K562 (cell line): Measurements from ENCODE around the gene TMEM120A. TPM values are rescaled to one million over a fixed set of nuclear protein-coding genes. Genes with fewer than 3 reads are reported as not detected.
A peak's percentile ranks its signal among the peaks of the same experiment; 100 is the strongest.

Source experiments
- ATAC-seq: fragments of 200-7000 bp; cut with Tn5 transposase; 3 replicates; pipeline ENCODE4 v1.9.1; 2020; ENCODE audit warnings: moderate library complexity
- BruUV-seq: library from RNA; stranded (reverse); fragments of 400-500 nt; replicated peaks from 2 replicates; lab custom pipeline; 2021; lab: Mats Ljungman, UMichigan
- CTCF ChIA-PET: fragments of 300-600 bp; formaldehyde crosslinking; extraction: SDS; loops from one replicate; lab custom pipeline; 2021; ENCODE audit warnings: low intra/inter-chr PET ratio; lab: Yijun Ruan, JAX
- POLR2A ChIA-PET: fragments of 300-600, 350-650 bp; sonication (Branson Sonifier 250); formaldehyde crosslinking; extraction: SDS; loops from one replicate; lab custom pipeline; 2021; ENCODE audit warnings: antibody characterized with exemption, inconsistent platforms; lab: Yijun Ruan, JAX
- DNase-seq, 4 experiments: peaks; one replicate each; pipeline versions ENCODE4 v3.0.0 to v3.0.0-alpha.2; 2011 to 2018; ENCODE audit warnings: low spot score in 3 of 4, mixed read lengths in 3 of 4; ENCODE audit errors: extremely low read depth in 1 of 4
- FAIRE-seq: peaks from 2 replicates; lab custom pipeline; 2011; peaks lifted over from hg19 to GRCh38; lab: Jason Lieb, UNC
- H2AFZ ChIP-seq: 2 replicates; pipeline ENCODE4 v1.6.0; 2011; ENCODE audit warnings: low read depth, low read length, control low read depth, inconsistent platforms
- H3K27ac ChIP-seq: fragments of 200-600 bp; 3 replicates; pipeline ENCODE4 v1.8.0; 2011; ENCODE audit warnings: low read depth, mild to moderate bottlenecking, control low read depth, inconsistent platforms, low read length, moderate library complexity, mixed read lengths; ENCODE audit errors: extremely low read depth
- H3K27me3 ChIP-seq, 2 experiments: fragments of 300-600 bp in 1 of 2; 2 replicates in 1 of 2; 3 replicates in 1 of 2; pipeline versions ENCODE4 v1.6.0 to v1.8.0; 2011; ENCODE audit warnings: inconsistent platforms in 2 of 2, low read length in 2 of 2, mild to moderate bottlenecking in 1 of 2, mixed read lengths in 1 of 2, moderate library complexity in 1 of 2; ENCODE audit not compliant: control insufficient read depth in 2 of 2, insufficient read depth in 2 of 2
- H3K36me3 ChIP-seq: fragments of 300-600 bp; 3 replicates; pipeline ENCODE4 v1.8.0; 2011; ENCODE audit warnings: mild to moderate bottlenecking, low read length, inconsistent platforms; ENCODE audit not compliant: control insufficient read depth, insufficient read depth
- H3K4me1 ChIP-seq, 2 experiments: fragments of 200-600 bp in 1 of 2; replicated peaks in 1 of 2; 2 replicates in 1 of 2; 3 replicates in 1 of 2; pipeline versions ENCODE4 v1.5.1 to v1.8.0; 2011; ENCODE audit warnings: inconsistent platforms in 2 of 2, low read length in 2 of 2, mild to moderate bottlenecking in 1 of 2, mixed read lengths in 1 of 2, moderate library complexity in 1 of 2; ENCODE audit not compliant: control insufficient read depth in 2 of 2, insufficient read depth in 2 of 2
- H3K4me2 ChIP-seq: 2 replicates; pipeline ENCODE4 v1.6.1; 2011; ENCODE audit warnings: low read length, control low read depth, inconsistent platforms, mixed read lengths; ENCODE audit not compliant: insufficient read depth
- H3K4me3 ChIP-seq: fragments of 200-600 bp; sonication (generic), shearing (Covaris generic); 2 replicates; pipeline ENCODE4 v1.5.1; 2016; ENCODE audit warnings: control low read depth, inconsistent platforms
- H3K79me2 ChIP-seq: fragments of 200-600 bp; 3 replicates; pipeline ENCODE4 v1.8.0; 2011; ENCODE audit warnings: low read length, inconsistent platforms; ENCODE audit not compliant: control insufficient read depth, insufficient read depth
- H3K9ac ChIP-seq, 2 experiments: 2 replicates each; pipeline versions ENCODE4 v1.6.0 to v1.6.1; 2011; ENCODE audit warnings: low read depth in 2 of 2, low read length in 2 of 2, control low read depth in 1 of 2, inconsistent platforms in 1 of 2, mild to moderate bottlenecking in 1 of 2, mixed read lengths in 1 of 2; ENCODE audit not compliant: insufficient read depth in 1 of 2
- H3K9me1 ChIP-seq: one replicate; pipeline ENCODE4 v1.6.0; 2011; ENCODE audit warnings: inconsistent platforms, mild to moderate bottlenecking, low read length, moderate library complexity; ENCODE audit not compliant: control insufficient read depth, insufficient read depth
- H3K9me3 ChIP-seq: replicated peaks from 2 replicates; pipeline ENCODE4 v1.5.1; 2011; ENCODE audit warnings: low read depth, low read length, inconsistent platforms; ENCODE audit not compliant: control insufficient read depth, insufficient read depth
- H4K20me1 ChIP-seq: replicated peaks from 2 replicates; pipeline ENCODE4 v1.6.1; 2011; ENCODE audit warnings: low read length, inconsistent platforms, mixed read lengths; ENCODE audit not compliant: control insufficient read depth, insufficient read depth
- ASH1L ChIP-seq: fragments of 450-650 bp; IDR thresholded peaks from 2 replicates; pipeline ENCODE4 v1.6.1; 2018; ENCODE audit warnings: borderline replicate concordance, mild to moderate bottlenecking, low read depth; ENCODE audit not compliant: partially characterized antibody
- CBFB ChIP-seq: sonication (generic); formaldehyde crosslinking; IDR thresholded peaks from 2 replicates; pipeline ENCODE4 v1.4.0; 2020; ENCODE audit warnings: mild to moderate bottlenecking, missing genetic modification reagents
- CHD2 ChIP-seq: IDR thresholded peaks from 2 replicates; pipeline ENCODE4 v1.6.1; 2011; ENCODE audit warnings: low read depth, low read length
- ESRRA ChIP-seq: fragments of 450-650 bp; IDR thresholded peaks from 2 replicates; pipeline ENCODE4 v1.6.1; 2014; ENCODE audit warnings: low read depth, mild to moderate bottlenecking, moderate library complexity, borderline replicate concordance
- LCOR ChIP-seq: sonication (generic); formaldehyde crosslinking; IDR thresholded peaks from 2 replicates; pipeline ENCODE4 v1.8.0; 2022; ENCODE audit warnings: mild to moderate bottlenecking, missing genetic modification reagents
- MCM3 ChIP-seq: fragments of 450-650 bp; IDR thresholded peaks from 2 replicates; pipeline ENCODE4 v1.6.1; 2016
- NFXL1 ChIP-seq: fragments of 450-650 bp; formaldehyde crosslinking; IDR thresholded peaks from 2 replicates; pipeline ENCODE4 v1.4.0; 2021; ENCODE audit warnings: mild to moderate bottlenecking
- NR2C1 ChIP-seq, 2 experiments: fragments of 450-650 bp; IDR thresholded peaks; 2 replicates each; pipeline ENCODE4 v1.6.1; 2017; ENCODE audit warnings: mild to moderate bottlenecking in 2 of 2, antibody characterized with exemption in 1 of 2, inconsistent platforms in 1 of 2, missing compliant biosample characterization in 1 of 2, missing genetic modification characterization in 1 of 2
- POLR3A ChIP-seq: IDR thresholded peaks from 2 replicates; pipeline ENCODE4 v1.6.1; 2011; ENCODE audit warnings: borderline replicate concordance, mild to moderate bottlenecking, moderate library complexity; ENCODE audit not compliant: insufficient read length, insufficient read depth; ENCODE audit errors: extremely low read depth
- PTBP1 ChIP-seq: fragments of 200-400 bp; formaldehyde crosslinking; IDR thresholded peaks from 2 replicates; pipeline ENCODE4 v1.6.1; 2017; ENCODE audit warnings: low read depth, low read length
- SMARCB1 ChIP-seq: IDR thresholded peaks from 2 replicates; pipeline ENCODE4 v1.6.1; 2011; ENCODE audit warnings: improper control_type of control experiment, low read depth; ENCODE audit not compliant: insufficient read length
- SRSF1 ChIP-seq: fragments of 200-400 bp; formaldehyde crosslinking; IDR thresholded peaks from 2 replicates; pipeline ENCODE4 v1.6.1; 2017; ENCODE audit warnings: mild to moderate bottlenecking, low read depth, low read length, moderate library complexity
- ZBED1 ChIP-seq: IDR thresholded peaks from 2 replicates; pipeline ENCODE4 v1.6.1; 2014
- ZC3H8 ChIP-seq: fragments of 450-650 bp; IDR thresholded peaks from 2 replicates; pipeline ENCODE4 v1.6.1; 2017
- ZEB2 ChIP-seq: fragments of 450-650 bp; IDR thresholded peaks from 2 replicates; pipeline ENCODE4 v1.6.1; 2016
- ZNF707 ChIP-seq: fragments of 250-450 bp; sonication (Bioruptor Pico); conservative IDR thresholded peaks from 2 replicates; pipeline ENCODE4 v1.8.0; 2022; ENCODE audit warnings: inconsistent platforms, mild to moderate bottlenecking, moderate library complexity
- ZNF764 ChIP-seq: fragments of 250-450 bp; sonication (Bioruptor Pico); IDR thresholded peaks from 2 replicates; pipeline ENCODE4 v1.4.0; 2020; ENCODE audit warnings: low read depth, mild to moderate bottlenecking, moderate library complexity
- WGBS: fragments of 100-300 bp; shearing (Covaris generic); methylation state at CpG from one replicate; pipeline ENCODE4 v1.1.6; 2016; ENCODE audit warnings: low coverage, mixed read lengths; ENCODE audit not compliant: insufficient coverage; ENCODE audit errors: missing lambda C conversion rate; 5-methylcytosine and 5-hydroxymethylcytosine counted together
- in situ Hi-C: fragments of 300-500 bp; cut with MboI; formaldehyde crosslinking; loops from 4 replicates; pipeline ENCODE4 v1.15.0; 2018; ENCODE audit warnings: inconsistent platforms, mixed read lengths
- intact Hi-C: fragments of 100-400 bp; cut with micrococcal nuclease; formaldehyde crosslinking; loops from 2 replicates; pipeline ENCODE4 v1.14.2; 2022
- polyA plus RNA-seq, 8 experiments: library from polyadenylated mRNA; depleted of rRNA in 4 of 8; stranded (reverse) in 5 of 8; unstranded in 3 of 8; fragments of >200 nt; fragmentation: Nextera tagmentation in 2 of 8; fragmentation: Illumina TruSeq in 1 of 8; extraction: Ambion mirVana in 2 of 8; extraction: Trizol in 1 of 8; gene quantifications; 2 replicates each; pipeline versions ENCODE4 v1.2.1 to v1.2.3, GENCODE V29; 2011 to 2014; ENCODE audit warnings: inconsistent platforms in 1 of 8, missing spikeins in 1 of 8
- total RNA-seq, 7 experiments: library from RNA; depleted of rRNA in 6 of 7; stranded (reverse); fragments of >200 nt in 6 of 7; fragmentation: Illumina TruSeq in 2 of 7; extraction: Trizol in 2 of 7; gene quantifications; 2 replicates each; pipeline versions ENCODE4 v1.2.1 to v1.2.3, GENCODE V29; 2011 to 2021; ENCODE audit warnings: low replicate concordance in 1 of 7

The TMEM120A gene
- total and polyA plus RNA-seq, 9 of the 15 experiments (the other 6 are each of a cell fraction or from before 2014, with no cell fraction given): 2.3 to 90.2 (median 22.9) TPM

DNA sequence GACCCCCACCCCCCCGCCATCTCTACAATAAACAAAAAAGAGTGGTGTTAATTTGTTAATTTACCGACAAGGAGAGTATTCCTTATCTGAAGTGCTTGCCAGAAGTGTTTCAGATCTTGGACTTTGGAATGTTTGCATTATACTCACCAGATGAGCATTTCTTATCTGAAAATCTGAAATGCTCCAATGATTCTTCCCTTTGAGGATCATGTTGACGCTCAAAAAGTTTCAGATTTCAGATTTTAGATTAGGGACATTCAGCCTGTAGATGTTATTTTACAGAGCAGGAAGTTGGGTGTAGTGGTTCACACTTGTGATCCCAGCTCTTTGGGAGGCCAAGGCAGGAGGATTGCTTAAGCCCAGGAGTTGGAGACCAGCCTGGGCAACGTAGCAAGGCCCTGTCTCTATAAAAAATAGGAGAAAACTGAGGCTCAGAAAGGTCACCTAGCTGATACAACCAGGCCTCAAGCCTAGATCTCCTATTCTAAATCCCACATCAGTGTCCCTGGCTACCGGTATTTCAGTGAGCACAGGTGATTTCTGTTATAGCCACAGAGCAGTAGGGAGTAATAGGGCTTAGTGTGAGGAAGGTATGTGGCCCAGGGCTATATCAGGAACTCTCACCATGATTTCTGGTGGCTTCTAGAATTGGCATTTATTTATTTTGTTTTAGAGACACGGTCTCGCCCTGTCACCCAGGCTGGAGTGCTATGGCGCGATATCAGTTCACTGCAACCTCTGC lies 35.4 kb downstream of the TMEM120A start:
- WGBS: 79% methylated on average over 9 of the region's 9 CpGs
- CTCF ChIA-PET: no interaction called here
- Histone ChIP-seq H3K27ac (no peak overlapping the region), H3K79me2 (no peaks in the 10 kb centered on the region), H3K4me2 (no peak overlapping the region), H3K9ac (no peak overlapping the region), H4K20me1 (no peaks in the 10 kb centered on the region), H3K9me3 (no peaks in the 10 kb centered on the region), H3K9me1 (no peaks in the 10 kb centered on the region), H3K36me3 (peaks cover 69% of the 10 kb centered on the region)
- POLR2A ChIA-PET: no interaction called here
- DNase-seq: no peak
- in situ Hi-C loops: no loop called here
- TF ChIP-seq LCOR (CRISPR knock-in tag): no peak
- no peak for TF ChIP-seq SRSF1
- TF ChIP-seq, all 486 proteins: peak for 0
- Histone ChIP-seq H3K4me1 (peaks cover 0 to 6% of the 10 kb centered on the region in 2 experiments; a peak in 1 of 5 replicates), H3K4me3 (no peak overlapping the region), H2AFZ (no peak overlapping the region), H3K27me3 (no peaks in the 10 kb centered on the region)
- BruUV-seq: no TSS peak
- FAIRE-seq (no peak), ATAC-seq (no peak)
- intact Hi-C loops: no loop called here

DNA sequence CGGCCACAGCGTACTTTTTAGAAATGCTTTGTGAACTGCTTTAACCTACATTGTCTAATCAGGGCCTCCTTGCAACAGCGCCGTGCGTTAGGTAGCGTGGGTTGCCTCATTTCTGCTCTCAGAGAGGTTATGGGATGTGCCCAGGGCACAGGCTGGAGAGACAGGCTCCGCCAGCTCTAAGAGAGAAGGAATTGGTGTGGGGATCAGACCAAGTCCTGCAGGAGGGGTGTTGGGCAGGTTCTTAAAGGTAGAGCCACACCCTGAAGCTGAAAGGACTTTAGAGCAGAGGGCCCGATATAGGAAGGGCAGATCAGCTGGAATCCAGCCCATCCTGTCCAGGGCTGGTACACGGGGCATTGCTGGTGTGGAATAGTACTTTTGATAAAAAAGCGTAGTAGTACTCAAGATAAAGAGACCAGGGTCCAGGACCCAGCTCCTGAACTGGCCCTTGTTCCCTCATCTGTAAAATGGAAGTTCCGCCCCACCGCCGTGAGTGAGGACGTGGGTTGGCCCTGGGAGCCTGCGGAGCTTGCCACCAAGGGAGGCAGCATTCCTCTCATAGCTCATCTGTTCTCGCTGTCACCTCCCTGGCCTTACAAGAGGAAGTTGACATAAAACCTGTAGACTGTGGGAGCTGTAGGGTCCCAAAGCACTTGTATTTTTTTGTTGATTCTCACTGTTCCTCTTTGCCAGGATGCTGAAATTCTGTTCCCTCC lies 37.2 kb downstream of the TMEM120A start:
- BruUV-seq: no TSS peak
- 92% methylated on average over 16 of the region's 16 CpGs for WGBS
- POLR2A ChIA-PET: interaction anchor here (0.9 to 1.5 kb wide), 3 partner anchors 11 to 41 kb away, joined by 3 to 7 read pairs (median 3); no protein-coding TSS in a partner anchor
- H3K36me3 ChIP-seq: peaks cover 66% of the 10 kb centered on the region
- no peak for ATAC-seq
- H3K9me1 ChIP-seq: no peaks in the 10 kb centered on the region
- DNase-seq: no peak
- intact Hi-C loops: no loop called here
- no peak overlapping the region for H3K4me3 ChIP-seq
- H3K4me2 ChIP-seq: no peak overlapping the region
- H3K27me3 ChIP-seq: no peaks in the 10 kb centered on the region
- H2AFZ ChIP-seq: no peak overlapping the region
- H3K27ac ChIP-seq: no peak overlapping the region
- no peaks in the 10 kb centered on the region for H3K79me2 ChIP-seq
- peak overlapping the region in 1 of 2 experiments; percentile 15; a peak in 1 of 4 replicates for H3K9ac ChIP-seq
- CTCF ChIA-PET: no interaction called here
- in situ Hi-C loops: no loop called here
- no peak for FAIRE-seq
- no peaks in the 10 kb centered on the region for H3K9me3 ChIP-seq
- H4K20me1 ChIP-seq: no peaks in the 10 kb centered on the region
- H3K4me1 ChIP-seq: no peaks in the 10 kb centered on the region
- TF ChIP-seq NFXL1 (no peak), ASH1L (no peak), ZNF707 (CRISPR knock-in tag) (no peak), CBFB (CRISPR knock-in tag) (no peak), SMARCB1 (no peak), PTBP1 (no peak), ZBED1 (no peak), POLR3A (no peak), MCM3 (no peak), CHD2 (no peak), ESRRA (no peak), ZNF764 (CRISPR knock-in tag) (no peak), NR2C1 (IDR thresholded peaks at IDR 0.05) (no peak), NR2C1 (tag; IDR thresholded peaks at IDR 0.05) (no peak), ZC3H8 (no peak), ZEB2 (no peak)
